HEK293 (cell line): ENCODE data around the gene SETD2.

Experiments used
- CTCF ChIA-PET: fragments of 350-600 bp; formaldehyde crosslinking; extraction: SDS; loops from one replicate; lab custom pipeline; 2021; ENCODE audit warnings: antibody characterized with exemption; lab: Yijun Ruan, JAX
- POLR2A ChIA-PET: fragments of 300-600 bp; formaldehyde crosslinking; extraction: SDS; loops from one replicate; lab custom pipeline; 2020; ENCODE audit warnings: antibody characterized with exemption, inconsistent platforms; lab: Yijun Ruan, JAX
- H3K27ac ChIP-seq: fragments of 200-500 bp; sonication (Bioruptor generic); 2 replicates; pipeline ENCODE4 v1.5.1; 2014; ENCODE audit warnings: low read depth, low read length, control low read depth, inconsistent platforms; ENCODE audit errors: extremely low read depth
- H3K36me3 ChIP-seq, 2 experiments: fragments of 200-500 bp in 1 of 2; sonication (Bioruptor generic) in 1 of 2; 1 replicate in 1 of 2; 2 replicates in 1 of 2; pipeline ENCODE4 v1.5.1; 2014 to 2017; ENCODE audit warnings: inconsistent platforms in 2 of 2, low read length in 2 of 2; ENCODE audit not compliant: control insufficient read depth in 2 of 2, insufficient read depth in 1 of 2
- H3K4me1 ChIP-seq: fragments of 200-500 bp; sonication (Bioruptor generic); 2 replicates; pipeline ENCODE4 v1.5.1; 2014; ENCODE audit warnings: mild to moderate bottlenecking, low read length, inconsistent platforms; ENCODE audit not compliant: control insufficient read depth, insufficient read depth
- H3K4me3 ChIP-seq: 2 replicates; pipeline ENCODE4 v1.5.1; 2011; ENCODE audit warnings: low read depth, mild to moderate bottlenecking, control low read depth, low read length, moderate library complexity
- H3K9me3 ChIP-seq: fragments of 200-500 bp; sonication (Bioruptor generic); 2 replicates; pipeline ENCODE4 v1.5.1; 2014; ENCODE audit warnings: low read depth, low read length, inconsistent platforms; ENCODE audit not compliant: control insufficient read depth, insufficient read depth
- GLI4 ChIP-seq: fragments of 450-650 bp; formaldehyde crosslinking; IDR thresholded peaks from 2 replicates; pipeline ENCODE4 v1.5.1; 2016; ENCODE audit warnings: missing biosample characterization, missing genetic modification characterization
- GLIS2 ChIP-seq: fragments of 450-650 bp; formaldehyde crosslinking; IDR thresholded peaks from 2 replicates; pipeline ENCODE4 v1.5.1; 2016; ENCODE audit warnings: missing biosample characterization, missing genetic modification characterization
- KLF16 ChIP-seq: fragments of 450-650 bp; formaldehyde crosslinking; IDR thresholded peaks from 2 replicates; pipeline ENCODE4 v1.5.1; 2017; ENCODE audit warnings: missing biosample characterization, missing genetic modification characterization
- KLF9 ChIP-seq: fragments of 450-650 bp; formaldehyde crosslinking; IDR thresholded peaks from 2 replicates; pipeline ENCODE4 v1.5.1; 2016; ENCODE audit warnings: missing biosample characterization, missing genetic modification characterization, low read depth
- PRDM2 ChIP-seq: fragments of 450-650 bp; formaldehyde crosslinking; IDR thresholded peaks from 2 replicates; pipeline ENCODE4 v1.5.1; 2016; ENCODE audit warnings: missing biosample characterization, missing genetic modification characterization, borderline replicate concordance
- SALL2 ChIP-seq: fragments of 450-650 bp; formaldehyde crosslinking; IDR thresholded peaks from 2 replicates; pipeline ENCODE4 v1.5.0; 2017; ENCODE audit warnings: missing biosample characterization, mild to moderate bottlenecking, missing genetic modification characterization, borderline replicate concordance
- ZBTB44 ChIP-seq: fragments of 450-650 bp; IDR thresholded peaks from 2 replicates; pipeline ENCODE4 v1.5.1; 2018; ENCODE audit warnings: missing biosample characterization, mild to moderate bottlenecking, missing genetic modification characterization
- ZBTB49 ChIP-seq: fragments of 450-650 bp; formaldehyde crosslinking; IDR thresholded peaks from 2 replicates; pipeline ENCODE4 v1.5.1; 2016; ENCODE audit warnings: missing biosample characterization, missing genetic modification characterization, low read depth
- ZBTB8A ChIP-seq: fragments of 450-650 bp; formaldehyde crosslinking; IDR thresholded peaks from 2 replicates; pipeline ENCODE4 v1.5.1; 2016; ENCODE audit warnings: missing biosample characterization, missing genetic modification characterization
- ZFP41 ChIP-seq: fragments of 450-650 bp; formaldehyde crosslinking; IDR thresholded peaks from 2 replicates; pipeline ENCODE4 v1.5.1; 2016; ENCODE audit warnings: missing biosample characterization, missing genetic modification characterization, borderline replicate concordance
- ZNF16 ChIP-seq: fragments of 450-650 bp; formaldehyde crosslinking; IDR thresholded peaks from 2 replicates; pipeline ENCODE4 v1.5.1; 2016; ENCODE audit warnings: low read depth, missing biosample characterization, missing genetic modification characterization
- ZNF2 ChIP-seq: fragments of 450-650 bp; formaldehyde crosslinking; IDR thresholded peaks from 2 replicates; pipeline ENCODE4 v1.5.1; 2016; ENCODE audit warnings: missing biosample characterization, missing genetic modification characterization
- ZNF26 ChIP-seq: fragments of 450-650 bp; formaldehyde crosslinking; IDR thresholded peaks from 2 replicates; pipeline ENCODE4 v1.5.1; 2016; ENCODE audit warnings: missing biosample characterization, missing genetic modification characterization
- ZNF266 ChIP-seq: fragments of 450-650 bp; formaldehyde crosslinking; IDR thresholded peaks from 2 replicates; pipeline ENCODE4 v1.5.1; 2016; ENCODE audit warnings: missing biosample characterization, missing genetic modification characterization, low read depth
- ZNF362 ChIP-seq: fragments of 450-650 bp; formaldehyde crosslinking; IDR thresholded peaks from 2 replicates; pipeline ENCODE4 v1.5.1; 2016; ENCODE audit warnings: missing biosample characterization, missing genetic modification characterization
- ZNF558 ChIP-seq: fragments of 450-650 bp; formaldehyde crosslinking; IDR thresholded peaks from 2 replicates; pipeline ENCODE4 v1.5.1; 2016; ENCODE audit warnings: missing biosample characterization, missing genetic modification characterization
- ZNF776 ChIP-seq: fragments of 450-650 bp; formaldehyde crosslinking; IDR thresholded peaks from 2 replicates; pipeline ENCODE4 v1.5.0; 2017; ENCODE audit warnings: missing biosample characterization, missing genetic modification characterization, borderline replicate concordance
- ZNF830 ChIP-seq: fragments of 450-650 bp; IDR thresholded peaks from 2 replicates; pipeline ENCODE4 v1.5.0; 2018; ENCODE audit warnings: missing biosample characterization, missing genetic modification characterization, low read depth, mild to moderate bottlenecking, moderate library complexity

The SETD2 gene

GRCh38 chr3:47152578-47152977, 11.3 kb downstream of the SETD2 start:
- Histone ChIP-seq H3K9me3 (no peaks in the 10 kb centered on the region), H3K36me3 (no peaks in the 10 kb centered on the region), H3K27ac (no peak overlapping the region), H3K4me1 (no peaks in the 10 kb centered on the region; the same call in 1 of the 2 replicates), H3K4me3 (no peak overlapping the region)
- TF ChIP-seq KLF16 (tag by site-specific recombination) (no peak), ZNF558 (tag by site-specific recombination) (no peak), ZNF776 (tag by site-specific recombination) (no peak), KLF9 (tag by site-specific recombination) (no peak), ZNF362 (tag by site-specific recombination) (no peak), GLI4 (tag by site-specific recombination) (no peak), ZNF16 (tag by site-specific recombination) (no peak), PRDM2 (no peak), SALL2 (tag by site-specific recombination) (no peak), ZNF830 (tag by site-specific recombination) (no peak), ZNF2 (tag by site-specific recombination) (no peak), ZBTB44 (tag by site-specific recombination) (no peak), ZFP41 (tag by site-specific recombination) (no peak), ZBTB8A (no peak), GLIS2 (tag by site-specific recombination) (no peak), ZNF266 (tag by site-specific recombination) (no peak), ZBTB49 (tag by site-specific recombination) (no peak), ZNF26 (tag by site-specific recombination) (no peak)
- ChIA-PET POLR2A (no interaction called here), CTCF (no interaction called here)
